HG02870 (cell line): ENCODE data around the gene HSPA1L.
"Not testable (repeated sequence)": the region's sequence is repeated elsewhere in the genome, so short reads cannot be mapped to it uniquely, and the experiment has no call there.

Experiments
- ATAC-seq: cut with Tn5 transposase; IDR thresholded peaks from one replicate; pipeline ENCODE4 v1.9.1; 2021; ENCODE audit warnings: mild to moderate bottlenecking, moderate library complexity; ENCODE audit not compliant: unreplicated experiment

HSPA1L gene

DNA sequence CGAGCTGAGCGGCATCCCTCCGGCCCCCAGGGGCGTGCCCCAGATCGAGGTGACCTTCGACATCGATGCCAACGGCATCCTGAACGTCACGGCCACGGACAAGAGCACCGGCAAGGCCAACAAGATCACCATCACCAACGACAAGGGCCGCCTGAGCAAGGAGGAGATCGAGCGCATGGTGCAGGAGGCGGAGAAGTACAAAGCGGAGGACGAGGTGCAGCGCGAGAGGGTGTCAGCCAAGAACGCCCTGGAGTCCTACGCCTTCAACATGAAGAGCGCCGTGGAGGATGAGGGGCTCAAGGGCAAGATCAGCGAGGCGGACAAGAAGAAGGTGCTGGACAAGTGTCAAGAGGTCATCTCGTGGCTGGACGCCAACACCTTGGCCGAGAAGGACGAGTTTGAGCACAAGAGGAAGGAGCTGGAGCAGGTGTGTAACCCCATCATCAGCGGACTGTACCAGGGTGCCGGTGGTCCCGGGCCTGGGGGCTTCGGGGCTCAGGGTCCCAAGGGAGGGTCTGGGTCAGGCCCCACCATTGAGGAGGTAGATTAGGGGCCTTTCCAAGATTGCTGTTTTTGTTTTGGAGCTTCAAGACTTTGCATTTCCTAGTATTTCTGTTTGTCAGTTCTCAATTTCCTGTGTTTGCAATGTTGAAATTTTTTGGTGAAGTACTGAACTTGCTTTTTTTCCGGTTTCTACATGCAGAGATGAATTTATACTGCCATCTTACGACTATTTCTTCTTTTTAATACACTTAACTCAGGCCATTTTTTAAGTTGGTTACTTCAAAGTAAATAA is 2.2 kb upstream of the HSPA1L start:
- ATAC-seq, result not testable (repeated sequence)

DNA sequence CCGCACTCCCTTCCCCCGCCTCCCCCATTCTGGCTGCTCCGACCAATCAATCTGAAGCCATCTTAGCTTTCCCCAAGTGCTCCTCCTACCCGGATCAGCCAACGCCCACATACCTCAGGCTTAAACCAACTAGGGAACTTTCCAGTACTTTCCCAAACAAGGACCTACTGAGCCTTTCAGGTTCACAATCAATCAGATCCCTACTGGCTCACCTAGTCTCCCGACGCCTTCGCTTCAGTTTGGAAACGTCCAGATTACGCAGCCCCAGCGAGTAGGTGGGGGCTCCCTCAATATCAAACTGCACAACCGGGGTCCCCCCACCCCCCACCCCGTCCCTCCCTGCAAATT is 432 bp downstream of the HSPA1L start:
- ATAC-seq, result no peak

DNA sequence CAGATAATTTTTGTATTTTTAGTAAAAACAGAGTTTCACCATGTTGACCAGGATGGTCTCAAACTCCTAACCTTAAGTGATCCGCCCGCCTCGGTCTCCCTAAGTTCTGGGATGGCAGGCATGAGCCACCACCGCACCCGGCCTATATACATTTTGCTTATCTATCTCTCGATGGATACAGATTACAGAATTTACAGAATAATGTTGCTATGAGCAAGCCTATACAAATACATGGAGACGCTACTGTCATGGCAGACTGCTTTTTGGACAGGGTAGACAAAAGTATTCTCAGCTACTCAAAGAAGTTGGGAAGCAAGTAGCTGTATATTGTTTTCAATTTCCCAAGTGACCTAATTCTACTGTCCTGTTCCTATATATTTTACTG is 1.6 kb downstream of the HSPA1L start:
- ATAC-seq, result no peak

DNA sequence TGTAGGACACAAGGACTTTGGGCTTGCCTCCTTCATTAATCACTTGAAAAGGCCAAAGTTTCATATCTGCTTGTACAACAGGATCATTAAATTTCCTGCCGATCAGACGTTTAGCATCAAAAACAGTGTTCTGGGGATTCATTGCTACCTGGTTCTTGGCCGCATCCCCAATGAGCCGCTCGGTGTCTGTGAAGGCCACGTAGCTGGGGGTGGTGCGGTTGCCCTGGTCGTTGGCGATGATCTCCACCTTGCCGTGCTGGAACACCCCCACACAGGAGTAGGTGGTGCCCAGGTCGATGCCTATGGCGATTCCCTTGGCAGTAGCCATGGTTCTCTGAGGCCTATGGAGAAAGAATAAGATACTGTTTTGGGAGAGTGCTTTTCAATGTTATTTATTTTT is 3.4 kb downstream of the HSPA1L start:
- no peak for ATAC-seq

DNA sequence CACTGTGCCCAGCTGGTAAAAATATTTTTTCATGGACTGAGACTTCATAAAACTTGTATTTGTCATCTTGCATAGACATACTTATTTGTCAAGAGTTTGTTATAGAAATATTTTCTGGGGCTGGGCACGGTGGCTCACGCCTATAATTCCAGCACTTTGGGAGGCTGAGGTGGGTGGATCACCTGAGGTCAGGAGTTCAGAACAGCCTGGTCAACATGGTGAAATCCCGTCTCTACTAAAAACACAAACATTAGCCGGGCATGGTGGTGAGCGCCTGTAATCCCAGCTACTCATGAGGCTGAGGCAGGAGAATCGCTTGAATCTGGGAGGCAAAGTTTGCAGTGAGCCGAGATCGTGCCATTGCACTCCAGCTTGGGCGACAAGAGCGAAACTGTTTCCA is 6.5 kb downstream of the HSPA1L start:
- not testable (repeated sequence) for ATAC-seq

DNA sequence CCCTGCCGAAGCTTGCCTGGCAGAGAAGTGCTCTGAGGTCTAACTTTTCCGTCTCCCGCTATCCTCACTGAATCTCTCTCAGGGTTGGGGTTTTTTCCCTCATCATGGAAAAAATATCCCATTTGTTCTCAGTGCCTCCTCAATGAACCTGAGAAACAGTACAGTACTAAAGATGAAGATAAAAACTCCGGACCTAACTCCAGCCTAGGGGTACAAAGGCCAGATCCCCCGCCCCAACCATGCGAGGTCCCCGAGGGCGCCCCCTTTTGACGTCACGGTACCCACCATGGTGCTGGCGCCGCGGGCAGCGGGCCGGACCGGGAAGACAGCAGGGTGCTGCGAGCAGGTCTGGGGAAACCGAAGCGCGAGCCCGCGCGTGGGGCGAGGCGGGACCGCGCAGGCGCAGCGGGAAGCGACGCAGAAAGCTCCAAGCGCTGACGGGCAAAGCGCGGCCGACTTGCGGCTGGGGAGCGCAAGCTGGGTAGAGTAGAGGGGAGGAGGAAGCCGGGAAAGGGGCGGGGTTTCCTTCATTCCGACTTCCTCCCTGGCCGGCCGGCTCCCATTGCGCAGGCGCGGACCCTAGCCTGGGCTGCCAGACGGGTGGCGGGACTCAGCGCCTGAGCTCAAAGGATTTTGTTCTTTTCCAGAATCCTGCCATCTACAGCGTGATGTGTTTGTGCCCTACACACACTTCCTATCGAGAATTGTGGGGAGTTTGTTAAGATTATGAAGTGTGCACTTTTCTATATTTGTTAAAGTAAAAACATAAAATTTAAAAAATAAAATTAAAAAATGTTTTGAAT is 8.4 kb downstream of the HSPA1L start, which contains the start of gene LSM2:
Gene LSM2, minus strand, starts transcription at position 497 of the 803 bp plus-strand sequence. Its CDS starts 209 bp downstream, at position 288.
- ATAC-seq, result peak; percentile 86

DNA sequence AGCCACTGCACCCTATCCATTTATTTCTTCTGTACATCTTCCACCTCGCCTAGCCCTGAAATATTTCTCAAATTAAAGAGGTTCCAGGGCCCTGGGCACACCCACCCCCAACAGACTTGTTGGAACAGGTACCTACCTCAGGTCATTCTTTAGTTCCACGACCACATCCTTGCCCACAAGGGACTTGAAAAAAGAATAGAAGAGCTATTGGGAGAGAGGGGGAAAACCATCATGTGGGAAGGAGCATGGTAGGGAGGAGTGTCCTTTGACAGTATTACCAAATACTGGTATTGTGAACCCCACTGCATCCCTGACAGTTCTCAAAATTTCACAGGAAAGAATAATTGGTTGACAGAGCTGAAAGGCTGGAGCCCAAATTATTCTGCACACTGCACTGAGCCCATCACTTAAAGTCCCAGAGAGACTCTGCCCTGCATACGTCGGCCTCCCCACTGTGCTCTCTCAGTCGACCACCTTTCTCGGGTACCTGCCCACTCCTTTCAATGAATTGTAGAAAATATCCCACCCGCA is 9.1 kb downstream of the HSPA1L start:
- peak; percentile 4 for ATAC-seq

DNA sequence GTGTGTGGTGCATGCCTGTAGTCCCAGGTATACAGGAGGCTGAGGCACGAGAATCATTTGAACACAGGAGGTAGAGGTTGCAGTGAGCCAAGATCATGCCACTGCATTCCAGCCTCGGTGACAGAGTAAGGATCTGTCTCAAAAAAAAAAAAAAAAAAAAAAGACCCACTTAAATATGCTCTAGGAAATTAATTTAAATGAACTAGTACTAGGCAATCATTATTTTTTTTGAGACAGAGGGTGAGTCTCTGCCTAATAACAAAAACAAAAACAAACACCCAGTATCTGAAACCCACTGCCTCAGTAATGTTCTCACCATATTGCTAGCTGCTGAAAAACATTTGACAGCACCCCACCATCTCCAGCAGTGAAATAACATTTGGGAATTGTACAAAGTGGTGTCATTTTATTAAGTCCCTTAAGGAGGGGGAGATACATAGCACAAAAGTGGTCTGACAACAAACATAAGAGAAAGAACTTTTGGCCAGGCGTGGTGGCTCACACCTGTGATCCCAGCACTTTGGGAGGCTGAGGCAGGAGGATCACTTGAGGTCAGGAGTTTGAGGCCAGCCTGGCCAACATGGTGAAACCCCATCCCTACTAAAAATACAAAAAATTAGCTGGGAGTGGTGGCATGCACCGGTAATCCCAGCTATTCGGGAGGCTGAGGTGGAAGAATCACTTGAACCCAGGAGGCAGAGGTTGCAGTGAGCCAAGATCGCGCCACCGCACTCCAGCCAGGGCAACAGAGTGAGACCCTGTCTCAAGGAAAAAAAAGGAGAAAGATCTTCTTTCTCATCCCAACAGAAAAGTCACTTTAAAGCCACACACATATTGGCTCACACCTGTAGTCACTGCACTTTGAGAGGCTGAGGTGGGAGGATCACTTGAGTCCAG is 13.8 kb downstream of the HSPA1L start:
- ATAC-seq, result not testable (repeated sequence)

DNA sequence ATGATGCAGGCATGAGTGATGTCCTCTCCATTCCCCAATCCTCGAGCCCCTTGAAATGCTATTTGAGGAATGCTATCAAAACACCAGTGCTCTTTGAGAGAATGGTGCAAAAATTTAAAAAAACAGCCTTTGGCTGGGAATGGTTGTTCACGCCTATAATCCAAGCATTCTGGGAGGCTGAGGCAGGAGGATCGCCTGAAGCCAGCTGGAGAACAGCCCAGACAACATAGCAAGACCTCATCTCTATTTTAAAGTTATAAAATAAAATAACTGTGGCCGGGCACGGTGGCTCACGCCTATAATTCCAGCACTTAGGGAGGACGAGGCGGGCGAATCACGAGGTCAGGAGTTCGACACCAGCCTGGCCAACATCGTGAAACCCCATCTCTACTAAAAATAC is 15.3 kb downstream of the HSPA1L start:
- no peak for ATAC-seq

DNA sequence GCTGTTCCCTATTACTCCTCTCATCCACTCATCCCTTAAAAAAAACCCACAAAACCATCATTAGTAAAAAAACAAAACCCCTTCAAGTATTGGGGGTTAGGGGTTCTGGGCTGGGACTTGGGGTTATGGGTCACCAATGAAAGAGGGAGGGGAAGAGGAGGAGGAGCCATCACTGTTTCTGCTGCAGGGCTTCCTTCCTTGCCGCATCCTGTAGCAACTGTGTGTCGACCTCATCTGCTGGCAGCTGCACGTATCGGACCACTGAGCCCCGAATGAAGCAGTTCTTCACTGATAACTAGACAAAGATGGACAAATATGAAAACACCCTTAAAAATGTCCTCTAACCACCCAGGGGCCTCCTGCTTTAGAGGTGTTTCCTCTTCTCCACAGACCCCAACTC is 17.5 kb downstream of the HSPA1L start:
- no peak for ATAC-seq

DNA sequence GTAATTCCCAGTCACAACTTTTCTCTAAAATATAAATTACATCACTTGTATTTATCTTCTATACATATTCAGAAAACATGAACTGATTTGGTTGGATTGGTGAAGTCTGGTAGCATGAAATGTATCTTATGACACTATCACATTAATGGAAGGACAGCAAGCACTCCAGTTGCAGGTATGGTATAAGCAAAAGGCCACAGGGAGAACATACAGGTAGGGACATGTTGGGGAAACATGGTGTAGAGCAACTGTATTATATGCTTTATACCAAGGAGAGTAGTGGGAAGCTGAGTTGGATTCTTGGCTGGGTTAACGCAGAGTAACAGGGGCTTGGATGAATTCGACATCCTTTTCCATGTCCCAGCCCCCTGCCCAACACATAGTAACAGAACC is 18.1 kb downstream of the HSPA1L start:
- ATAC-seq, result no peak

DNA sequence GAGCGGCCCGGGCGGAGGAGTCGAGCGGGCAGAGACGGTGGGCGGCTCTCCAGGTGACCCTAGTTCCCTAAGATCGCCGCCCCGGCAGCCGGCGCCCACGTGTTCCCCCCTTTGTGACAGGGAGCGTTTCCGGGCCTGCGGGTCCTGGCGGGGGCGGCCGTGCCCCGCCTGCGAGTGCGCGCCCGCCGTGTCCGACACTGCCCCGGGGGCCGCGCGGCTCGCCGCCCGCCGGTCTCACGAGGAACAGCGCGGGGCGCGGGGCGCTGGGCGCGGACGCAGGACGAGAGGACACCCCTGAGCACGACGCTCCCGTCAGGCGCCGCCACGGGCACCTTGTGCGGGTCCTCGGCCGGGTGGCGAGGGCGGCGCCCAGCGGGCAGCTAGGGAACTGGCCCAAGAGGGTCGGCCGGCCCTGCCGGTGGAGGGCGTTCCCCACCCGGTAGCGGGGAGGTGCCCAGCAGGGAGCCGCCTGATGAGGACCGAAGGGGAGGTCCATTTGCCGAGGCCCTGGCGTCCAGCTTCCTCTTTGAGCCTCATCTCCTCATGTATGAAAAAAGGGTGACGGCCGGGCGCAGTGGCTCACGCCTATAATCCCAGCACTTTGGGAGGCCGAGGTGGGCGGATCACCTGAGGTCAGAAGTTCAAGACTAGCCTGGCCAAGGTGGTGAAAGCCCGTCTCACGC is 19.3 kb downstream of the HSPA1L start, which contains the start of gene VARS1:
Gene VARS1, minus strand, starts transcription at position 137 of the 683 bp plus-strand sequence. CDS start 535 bp downstream, outside the sequence.
- peak; percentile 63 for ATAC-seq

DNA sequence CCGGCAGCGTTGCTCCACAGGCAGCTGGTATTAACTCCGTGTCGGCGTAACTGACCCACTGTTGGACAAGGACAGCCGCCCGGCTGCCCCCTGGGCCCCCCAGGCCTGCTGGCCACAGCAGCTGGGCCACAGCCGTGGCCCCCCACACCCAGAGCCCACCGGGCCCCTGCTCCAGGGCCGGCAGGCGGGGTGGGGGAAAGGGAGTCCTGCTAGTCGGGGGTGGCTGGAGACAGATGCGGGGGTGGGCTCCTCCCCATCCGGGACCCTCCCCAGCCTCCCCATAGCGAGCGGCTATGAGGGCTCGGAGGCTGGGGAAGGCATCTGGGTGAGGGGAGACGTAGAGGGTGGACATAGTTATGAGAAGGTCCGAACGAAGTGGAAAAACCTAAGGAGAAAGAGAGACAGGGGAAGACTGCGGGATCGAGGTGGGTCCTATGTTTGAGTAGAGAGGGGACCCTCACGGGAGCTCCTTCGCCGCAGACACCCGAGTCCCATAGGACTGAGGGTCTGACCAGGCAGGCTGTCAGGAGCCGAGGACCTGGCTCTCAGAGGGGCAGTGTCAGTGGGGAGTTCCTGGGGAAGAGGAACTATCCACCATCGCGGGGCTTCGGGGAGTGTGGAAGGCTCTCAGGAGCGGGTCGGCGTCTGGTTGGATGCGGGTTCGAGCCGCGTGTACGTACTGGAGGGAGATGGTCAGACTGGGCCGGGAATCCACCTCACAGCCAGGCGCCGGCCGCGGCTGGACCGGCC is 20.0 kb downstream of the HSPA1L start:
- peak; percentile 16 for ATAC-seq

DNA sequence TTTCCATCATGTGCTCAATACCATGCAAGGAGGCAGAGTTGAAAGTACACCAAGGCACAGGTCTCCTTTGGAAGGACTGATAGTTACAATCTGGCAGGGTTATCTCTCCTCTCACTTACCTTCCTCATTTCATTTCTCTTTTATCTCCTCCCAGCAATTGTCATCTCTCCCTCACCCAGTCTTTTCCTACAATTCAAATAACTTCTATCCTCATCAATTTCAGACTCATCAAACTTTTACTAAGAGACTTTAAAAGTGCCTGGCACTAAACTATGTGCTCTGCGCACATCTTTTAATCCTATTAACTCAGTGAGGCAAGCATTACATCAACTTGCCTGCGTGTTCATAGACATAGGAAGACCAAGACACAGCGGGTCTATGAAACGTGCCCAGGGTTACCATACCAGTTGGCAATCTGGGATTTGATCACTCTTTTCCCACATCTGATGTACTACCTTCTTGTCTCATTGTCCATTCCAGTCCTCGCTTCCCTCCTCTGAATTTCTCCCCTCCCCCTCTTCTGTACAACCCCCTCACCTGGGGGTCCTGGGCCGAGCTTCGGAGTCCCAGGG is 20.7 kb downstream of the HSPA1L start:
- ATAC-seq, result no peak

DNA sequence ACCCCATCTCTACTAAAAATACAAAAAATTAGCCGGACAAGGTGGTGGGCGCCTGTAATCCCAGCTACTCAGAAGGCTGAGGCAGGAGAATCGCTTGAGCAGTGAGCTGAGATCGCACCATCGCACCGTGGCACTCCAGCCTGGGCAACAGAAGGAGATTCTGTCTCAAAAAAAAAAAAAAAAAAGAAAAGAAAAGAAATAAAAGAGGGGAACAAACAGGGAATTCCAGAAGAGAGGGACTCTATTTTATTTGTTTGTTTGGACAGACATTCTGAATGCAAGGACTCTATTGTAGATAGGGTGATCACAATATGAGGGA is 21.2 kb downstream of the HSPA1L start:
- ATAC-seq, result not testable (repeated sequence)

DNA sequence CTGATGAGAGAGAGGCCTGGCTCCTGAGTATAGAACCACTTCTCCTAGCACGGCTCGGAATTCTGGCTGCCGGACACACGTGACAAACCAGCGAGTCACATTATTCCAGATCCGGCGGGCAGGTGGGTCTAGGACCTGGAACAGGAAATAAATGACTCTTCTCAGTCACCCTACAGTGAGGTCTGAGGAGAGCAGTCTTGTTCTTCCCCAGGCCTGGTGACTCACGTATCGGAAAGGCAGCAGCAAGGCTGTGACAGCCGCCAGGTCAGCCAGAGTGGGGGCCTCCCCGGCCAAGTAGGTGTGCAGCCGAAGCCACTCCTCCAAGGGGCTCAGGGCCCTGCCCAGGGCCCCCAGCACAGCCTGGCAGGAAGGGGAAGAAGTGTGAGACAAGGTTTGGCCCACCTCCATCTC is 22.3 kb downstream of the HSPA1L start:
- no peak for ATAC-seq

DNA sequence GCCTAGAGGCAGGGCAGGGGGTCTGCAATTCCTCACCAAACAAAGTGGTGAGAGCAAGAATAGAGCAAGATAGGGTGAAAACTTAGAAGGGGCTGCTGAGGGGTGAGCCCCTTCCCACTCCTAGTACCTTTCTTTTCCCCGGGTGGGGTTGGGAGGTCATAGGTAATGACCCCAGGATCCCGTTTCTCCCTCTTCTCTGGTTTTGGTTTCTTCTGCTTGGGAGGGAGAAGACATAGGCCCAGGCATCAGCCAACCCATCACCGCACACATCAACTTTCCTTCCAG is 23.1 kb downstream of the HSPA1L start:
- ATAC-seq, result no peak

DNA sequence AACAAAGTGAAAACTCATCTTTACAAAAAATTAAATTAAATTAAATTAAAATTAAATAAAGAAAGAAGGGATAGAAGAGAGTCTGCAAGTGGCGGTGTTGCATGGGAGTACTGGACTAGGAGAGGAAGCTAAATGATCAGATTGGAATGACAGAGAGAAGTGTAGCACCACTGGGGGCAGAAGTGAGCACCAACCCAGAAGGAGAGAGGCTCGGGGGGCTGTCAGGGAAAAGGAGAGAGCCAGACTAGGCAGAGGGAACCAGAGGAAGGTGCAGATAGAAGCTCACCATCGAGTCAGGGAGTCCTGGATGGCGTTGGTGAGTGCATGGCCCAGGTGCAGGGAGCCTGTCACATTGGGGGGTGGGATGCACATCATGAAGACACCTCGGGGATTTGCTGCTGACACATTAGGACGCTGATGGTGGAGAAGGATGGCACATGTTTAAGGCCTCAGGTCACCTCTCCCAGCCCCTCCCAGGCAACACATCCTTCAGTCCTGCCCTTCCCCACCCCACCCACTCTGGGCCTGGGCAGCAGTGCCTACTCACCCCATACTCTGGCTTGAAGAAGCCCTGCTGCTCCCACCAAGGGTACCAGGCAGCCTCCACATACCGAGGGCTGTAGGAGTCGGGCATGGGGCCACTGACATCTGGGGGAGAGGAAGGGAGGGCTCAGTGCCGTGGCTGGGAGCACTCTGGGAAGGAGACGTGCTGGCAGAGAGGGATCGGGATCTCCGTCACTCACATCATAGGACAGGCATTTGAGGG is 23.6 kb downstream of the HSPA1L start:
- no peak for ATAC-seq

DNA sequence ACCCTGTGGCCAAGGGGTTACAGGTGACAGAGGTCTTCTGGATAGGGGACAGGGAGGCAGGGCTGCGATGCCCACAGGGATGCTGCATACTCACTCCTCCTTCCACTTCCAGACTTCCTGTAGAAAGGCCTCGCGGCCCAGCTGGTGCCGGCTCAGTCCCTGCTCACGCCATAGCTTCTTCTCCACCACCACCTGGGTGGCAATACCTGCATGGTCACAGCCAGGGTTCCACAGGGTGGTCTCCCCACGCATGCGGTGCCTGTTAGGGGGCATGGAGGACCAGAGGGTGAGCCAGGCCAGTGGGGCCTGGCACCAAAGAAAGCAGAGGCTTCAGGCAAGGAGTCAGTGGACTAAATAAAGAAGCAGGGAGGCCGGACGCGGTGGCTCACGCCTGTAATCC is 29.6 kb downstream of the HSPA1L start:
- ATAC-seq, result no peak
